K562 (cell line): ENCODE results near the gene AFDN. TPM values are rescaled to one million over a fixed set of nuclear protein-coding genes. Genes with fewer than 3 reads are reported as not detected.
A peak's percentile ranks its signal among the peaks of the same experiment; 100 is the strongest.

Experiments used
- ARID1B ChIP-seq: fragments of 450-650 bp; IDR thresholded peaks from 2 replicates; pipeline ENCODE4 v1.6.1; 2016; ENCODE audit warnings: antibody characterized with exemption, mild to moderate bottlenecking, inconsistent platforms
- CHAMP1 ChIP-seq: fragments of 450-650 bp; IDR thresholded peaks from 2 replicates; pipeline ENCODE4 v1.6.1; 2016; ENCODE audit warnings: mild to moderate bottlenecking
- CTBP1 ChIP-seq: fragments of 450-650 bp; IDR thresholded peaks from 2 replicates; pipeline ENCODE4 v1.6.1; 2016; ENCODE audit warnings: borderline replicate concordance
- FOXA1 ChIP-seq: fragments of 450-650 bp; IDR thresholded peaks from 2 replicates; pipeline ENCODE4 v1.6.1; 2016; ENCODE audit warnings: mild to moderate bottlenecking, borderline replicate concordance
- KLF13 ChIP-seq: fragments of 450-650 bp; IDR thresholded peaks from 2 replicates; pipeline ENCODE4 v1.6.1; 2016; ENCODE audit warnings: missing genetic modification characterization, low read depth, mild to moderate bottlenecking, missing compliant biosample characterization, moderate library complexity, borderline replicate concordance
- LCOR ChIP-seq: sonication (generic); formaldehyde crosslinking; IDR thresholded peaks from 2 replicates; pipeline ENCODE4 v1.8.0; 2022; ENCODE audit warnings: mild to moderate bottlenecking, missing genetic modification reagents
- NR2C2 ChIP-seq, 2 experiments: fragments of 200-800 bp in 1 of 2; sonication (Bioruptor generic) in 1 of 2; sonication (generic) in 1 of 2; formaldehyde crosslinking in 1 of 2; IDR thresholded peaks; 2 replicates each; pipeline versions ENCODE4 v1.6.1 to v1.8.0; 2016 to 2022; ENCODE audit warnings: mild to moderate bottlenecking in 1 of 2, missing compliant biosample characterization in 1 of 2, missing genetic modification characterization in 1 of 2, missing genetic modification reagents in 1 of 2
- WHSC1 ChIP-seq: IDR thresholded peaks from one replicate; pipeline ENCODE4 v1.6.1; 2012; ENCODE audit warnings: low read length, control low read depth, inconsistent platforms
- ZNF143 ChIP-seq: sonication (generic); formaldehyde crosslinking; IDR thresholded peaks from 2 replicates; pipeline ENCODE4 v1.9.0; 2022; ENCODE audit warnings: mild to moderate bottlenecking, missing genetic modification reagents
- ZNF280A ChIP-seq: fragments of 450-650 bp; IDR thresholded peaks from 2 replicates; pipeline ENCODE4 v1.6.1; 2018; ENCODE audit warnings: mild to moderate bottlenecking, low read depth; ENCODE audit not compliant: partially characterized antibody
- ZNF830 ChIP-seq: fragments of 250-450 bp; sonication (Bioruptor Pico); IDR thresholded peaks from 2 replicates; pipeline ENCODE4 v1.5.0; 2021; ENCODE audit warnings: mild to moderate bottlenecking
- polyA plus RNA-seq, 8 experiments: library from polyadenylated mRNA; depleted of rRNA in 4 of 8; stranded (reverse) in 5 of 8; unstranded in 3 of 8; fragments of >200 nt; fragmentation: Nextera tagmentation in 2 of 8; fragmentation: Illumina TruSeq in 1 of 8; extraction: Ambion mirVana in 2 of 8; extraction: Trizol in 1 of 8; gene quantifications; 2 replicates each; pipeline versions ENCODE4 v1.2.1 to v1.2.3, GENCODE V29; 2011 to 2014; ENCODE audit warnings: inconsistent platforms in 1 of 8, missing spikeins in 1 of 8
- total RNA-seq, 7 experiments: library from RNA; depleted of rRNA in 6 of 7; stranded (reverse); fragments of >200 nt in 6 of 7; fragmentation: Illumina TruSeq in 2 of 7; extraction: Trizol in 2 of 7; gene quantifications; 2 replicates each; pipeline versions ENCODE4 v1.2.1 to v1.2.3, GENCODE V29; 2011 to 2021; ENCODE audit warnings: low replicate concordance in 1 of 7

The AFDN gene
- total and polyA plus RNA-seq, 9 of the 15 experiments (the other 6 are each of a cell fraction or from before 2014, with no cell fraction given): 7.2 to 129 (median 105) TPM

GRCh38 chr6:167851370-167851952, 24.8 kb downstream of the AFDN start (continued):
- TF ChIP-seq ZNF280A (no peak), FOXA1 (no peak), KLF13 (no peak), NR2C2 (CRISPR knock-in tag; IDR thresholded peaks at IDR 0.05) (no peak), NR2C2 (tag; IDR thresholded peaks at IDR 0.05) (0 out of 2 replicates have a peak, but pooled peaks have one; percentile 21), CHAMP1 (no peak), CTBP1 (no peak), ARID1B (no peak), ZNF830 (CRISPR knock-in tag) (no peak), WHSC1 (no peak), ZNF143 (CRISPR knock-in tag) (no peak), LCOR (CRISPR knock-in tag) (no peak)
